Stomach (tissue), 4 donors: ENCODE results near the gene ISG20.

Experiments
- POLR2AphosphoS5 ChIP-seq, 3 donors: sonication (generic); formaldehyde crosslinking; IDR thresholded peaks; one replicate each; pipeline ENCODE4 v1.6.1; 2016; ENCODE audit warnings: antibody characterized with exemption in 3 of 3
- TF ChIP-seq, protein P1 (sequence below), 7 experiments: fragments of 450-650 bp in 4 of 7; fragments of 200-600 bp in 3 of 7; sonication (generic) in 3 of 7; IDR thresholded peaks; one replicate each; pipeline ENCODE4 v1.5.1; 2016 to 2019; ENCODE audit warnings: antibody characterized with exemption in 7 of 7, control low read depth in 2 of 7, mild to moderate bottlenecking in 1 of 7

DNA sequence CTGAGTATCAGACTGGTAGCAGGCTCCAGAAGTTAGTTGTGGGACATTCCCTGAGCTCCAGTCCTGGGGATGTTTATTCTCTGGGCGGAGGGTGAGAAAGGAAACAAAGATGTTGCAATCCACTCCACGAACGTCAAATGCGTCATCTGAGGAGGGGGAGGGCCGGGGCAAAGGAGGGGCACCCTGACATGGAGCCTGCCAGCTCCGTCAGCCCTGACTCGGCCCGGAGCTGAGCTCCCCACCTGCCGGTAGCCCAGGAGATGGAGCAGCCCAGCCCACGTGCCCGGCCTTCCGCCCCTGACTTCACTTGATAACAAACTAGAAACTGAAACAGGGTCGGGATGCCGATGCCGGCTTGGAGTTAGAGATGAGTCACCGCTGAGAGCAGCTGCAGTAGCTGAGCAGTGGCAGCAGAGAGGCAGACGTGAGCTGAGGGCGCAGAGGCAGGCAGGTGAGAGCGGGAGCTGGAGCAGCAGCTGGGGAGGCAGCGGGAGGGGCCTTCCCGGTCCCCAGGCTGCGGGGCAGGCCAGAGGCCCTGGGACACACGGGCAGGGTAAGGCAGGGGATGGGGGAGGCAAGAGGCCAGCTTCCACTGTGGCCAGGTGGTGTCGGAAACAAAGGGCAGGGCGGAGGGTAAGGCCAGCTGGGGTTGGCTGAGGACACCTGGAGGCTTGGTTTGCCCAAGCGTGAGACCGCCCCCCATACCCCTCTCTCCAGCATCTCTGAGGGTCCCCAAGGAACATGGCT lies at the start of gene ISG20:
- peak; percentile 73 to 99 (median 98) for TF ChIP-seq POLR2AphosphoS5 (IDR thresholded peaks at IDR 0.05)
- TF ChIP-seq, protein P1, sequence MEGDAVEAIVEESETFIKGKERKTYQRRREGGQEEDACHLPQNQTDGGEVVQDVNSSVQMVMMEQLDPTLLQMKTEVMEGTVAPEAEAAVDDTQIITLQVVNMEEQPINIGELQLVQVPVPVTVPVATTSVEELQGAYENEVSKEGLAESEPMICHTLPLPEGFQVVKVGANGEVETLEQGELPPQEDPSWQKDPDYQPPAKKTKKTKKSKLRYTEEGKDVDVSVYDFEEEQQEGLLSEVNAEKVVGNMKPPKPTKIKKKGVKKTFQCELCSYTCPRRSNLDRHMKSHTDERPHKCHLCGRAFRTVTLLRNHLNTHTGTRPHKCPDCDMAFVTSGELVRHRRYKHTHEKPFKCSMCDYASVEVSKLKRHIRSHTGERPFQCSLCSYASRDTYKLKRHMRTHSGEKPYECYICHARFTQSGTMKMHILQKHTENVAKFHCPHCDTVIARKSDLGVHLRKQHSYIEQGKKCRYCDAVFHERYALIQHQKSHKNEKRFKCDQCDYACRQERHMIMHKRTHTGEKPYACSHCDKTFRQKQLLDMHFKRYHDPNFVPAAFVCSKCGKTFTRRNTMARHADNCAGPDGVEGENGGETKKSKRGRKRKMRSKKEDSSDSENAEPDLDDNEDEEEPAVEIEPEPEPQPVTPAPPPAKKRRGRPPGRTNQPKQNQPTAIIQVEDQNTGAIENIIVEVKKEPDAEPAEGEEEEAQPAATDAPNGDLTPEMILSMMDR (IDR thresholded peaks at IDR 0.05), result peak in 5 of 7 experiments; percentile 8 to 62 (median 56)
